Measurements from ENCODE around the gene TPRG1L.

TPRG1L gene

GRCh38 chr1:3628445-3628844 is 3.6 kb downstream of the TPRG1L start:
- no peak for DNase-seq (ENCODE audit: low read depth in 3 of 3, low spot score in 1 of 3)

GRCh38 chr1:3629561-3630160 is 4.8 kb downstream of the TPRG1L start:
- no peak for DNase-seq (ENCODE audit: low read depth in 3 of 3, low spot score in 1 of 3)

GRCh38 chr1:3630161-3630611 is 5.4 kb downstream of the TPRG1L start:
- DNase-seq (ENCODE audit: low read depth in 3 of 3, low spot score in 1 of 3) = no peak

GRCh38 chr1:3630914-3631313 is 6.1 kb downstream of the TPRG1L start:
- DNase-seq (ENCODE audit: low read depth in 3 of 3, low spot score in 1 of 3) = no peak

- no peak for DNase-seq (ENCODE audit: low read depth in 3 of 3, low spot score in 1 of 3)
Observed at GRCh38 chr1:3631320-3632260, 6.8 kb downstream of the TPRG1L start.

GRCh38 chr1:3632298-3632697 is 7.5 kb downstream of the TPRG1L start:
- no peak for DNase-seq (ENCODE audit: low read depth in 3 of 3, low spot score in 1 of 3)

- no peak for DNase-seq (ENCODE audit: low read depth in 3 of 3, low spot score in 1 of 3)
Observed at GRCh38 chr1:3632716-3633343, 8.0 kb downstream of the TPRG1L start.

GRCh38 chr1:3633344-3634058 is 8.7 kb downstream of the TPRG1L start:
- DNase-seq (ENCODE audit: low read depth in 3 of 3, low spot score in 1 of 3) = no peak

- no peak for DNase-seq (ENCODE audit: low read depth in 3 of 3, low spot score in 1 of 3)
Observed at GRCh38 chr1:3634059-3634800, 9.4 kb downstream of the TPRG1L start.

GRCh38 chr1:3636080-3636479 is 11.3 kb downstream of the TPRG1L start:
- DNase-seq (ENCODE audit: low read depth in 3 of 3, low spot score in 1 of 3) = no peak

- no peak for DNase-seq (ENCODE audit: low read depth in 3 of 3, low spot score in 1 of 3)
Observed at GRCh38 chr1:3636531-3636930, 11.7 kb downstream of the TPRG1L start.

- no peak for DNase-seq (ENCODE audit: low read depth in 3 of 3, low spot score in 1 of 3)
Observed at GRCh38 chr1:3638027-3638426, 13.2 kb downstream of the TPRG1L start.

- DNase-seq (ENCODE audit: low read depth in 3 of 3, low spot score in 1 of 3) = no peak
Observed at GRCh38 chr1:3638676-3639075, 13.9 kb downstream of the TPRG1L start.

- no peak for DNase-seq (ENCODE audit: low read depth in 3 of 3, low spot score in 1 of 3)
Observed at GRCh38 chr1:3639397-3639911, 14.6 kb downstream of the TPRG1L start.

- no peak for DNase-seq (ENCODE audit: low read depth in 3 of 3, low spot score in 1 of 3)
Observed at GRCh38 chr1:3640121-3640837, 15.5 kb downstream of the TPRG1L start.

GRCh38 chr1:3641046-3641760 is 16.4 kb downstream of the TPRG1L start:
- no peak for DNase-seq (ENCODE audit: low read depth in 3 of 3, low spot score in 1 of 3)

- no peak for DNase-seq (ENCODE audit: low read depth in 3 of 3, low spot score in 1 of 3)
Observed at GRCh38 chr1:3641816-3642215, 17.0 kb downstream of the TPRG1L start.

- no peak for DNase-seq (ENCODE audit: low read depth in 3 of 3, low spot score in 1 of 3)
Observed at GRCh38 chr1:3642919-3643675, 18.3 kb downstream of the TPRG1L start.

Data from stimulated activated CD4-positive, alpha-beta T cell treated with anti-CD3 and anti-CD28 coated beads, TNF-alpha, amount 100 ng/mL, for 1 hour (primary cell).